ENCODE results near the gene ZNF292.
"Not testable (repeated sequence)": the region's sequence is repeated elsewhere in the genome, so short reads cannot be mapped to it uniquely, and the experiment has no call there.

Gene ZNF292

GRCh38 chr6:87222676-87223075 is 67.3 kb downstream of the ZNF292 start:
- H3K36me3 ChIP-seq: peaks cover 74% of the 10 kb centered on the region
- H3K27me3 ChIP-seq (ENCODE audit: insufficient read depth, low read depth, severe bottlenecking): no peaks in the 10 kb centered on the region
- H3K27ac ChIP-seq: no peak overlapping the region
- no peak overlapping the region for H3K4me3 ChIP-seq (ENCODE audit: low read depth, low read length)
- TF ChIP-seq, protein P1, sequence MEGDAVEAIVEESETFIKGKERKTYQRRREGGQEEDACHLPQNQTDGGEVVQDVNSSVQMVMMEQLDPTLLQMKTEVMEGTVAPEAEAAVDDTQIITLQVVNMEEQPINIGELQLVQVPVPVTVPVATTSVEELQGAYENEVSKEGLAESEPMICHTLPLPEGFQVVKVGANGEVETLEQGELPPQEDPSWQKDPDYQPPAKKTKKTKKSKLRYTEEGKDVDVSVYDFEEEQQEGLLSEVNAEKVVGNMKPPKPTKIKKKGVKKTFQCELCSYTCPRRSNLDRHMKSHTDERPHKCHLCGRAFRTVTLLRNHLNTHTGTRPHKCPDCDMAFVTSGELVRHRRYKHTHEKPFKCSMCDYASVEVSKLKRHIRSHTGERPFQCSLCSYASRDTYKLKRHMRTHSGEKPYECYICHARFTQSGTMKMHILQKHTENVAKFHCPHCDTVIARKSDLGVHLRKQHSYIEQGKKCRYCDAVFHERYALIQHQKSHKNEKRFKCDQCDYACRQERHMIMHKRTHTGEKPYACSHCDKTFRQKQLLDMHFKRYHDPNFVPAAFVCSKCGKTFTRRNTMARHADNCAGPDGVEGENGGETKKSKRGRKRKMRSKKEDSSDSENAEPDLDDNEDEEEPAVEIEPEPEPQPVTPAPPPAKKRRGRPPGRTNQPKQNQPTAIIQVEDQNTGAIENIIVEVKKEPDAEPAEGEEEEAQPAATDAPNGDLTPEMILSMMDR (IDR thresholded peaks at IDR 0.05; ENCODE audit: low read depth, low read length): no peak
- no peaks in the 10 kb centered on the region for H3K9me3 ChIP-seq (ENCODE audit: severe bottlenecking)
- DNase-seq: no peak

GRCh38 chr6:87224971-87225370 is 69.6 kb downstream of the ZNF292 start:
- Histone ChIP-seq H3K27ac (no peak overlapping the region), H3K36me3 (peaks cover 70% of the 10 kb centered on the region), H3K4me3 (ENCODE audit: low read depth, low read length) (no peak overlapping the region), H3K27me3 (ENCODE audit: insufficient read depth, low read depth, severe bottlenecking) (no peaks in the 10 kb centered on the region), H3K9me3 (ENCODE audit: severe bottlenecking) (no peaks in the 10 kb centered on the region)
- DNase-seq: no peak
- TF ChIP-seq, protein P1 (IDR thresholded peaks at IDR 0.05; ENCODE audit: low read depth, low read length): no peak

DNA sequence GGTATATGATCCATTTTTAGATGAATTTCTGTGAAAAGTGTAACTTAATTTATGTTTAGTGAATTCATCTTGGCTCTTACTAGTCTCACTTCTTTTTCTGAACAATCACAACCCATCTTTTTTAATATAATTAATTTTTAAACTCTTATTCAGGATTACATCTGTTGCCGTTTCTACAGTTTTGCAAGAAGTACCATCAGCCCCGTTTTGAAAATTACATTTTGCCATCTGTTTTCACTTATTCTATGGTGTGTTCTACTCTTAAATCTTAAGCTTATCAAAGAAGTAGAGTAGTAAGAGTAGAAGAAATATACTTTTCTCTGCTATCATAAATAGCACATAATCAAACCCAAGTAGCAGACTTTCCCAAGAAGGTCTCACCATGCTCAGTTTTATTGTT is 70.1 kb downstream of the ZNF292 start:
- peaks cover 64% of the 10 kb centered on the region for H3K36me3 ChIP-seq

DNA sequence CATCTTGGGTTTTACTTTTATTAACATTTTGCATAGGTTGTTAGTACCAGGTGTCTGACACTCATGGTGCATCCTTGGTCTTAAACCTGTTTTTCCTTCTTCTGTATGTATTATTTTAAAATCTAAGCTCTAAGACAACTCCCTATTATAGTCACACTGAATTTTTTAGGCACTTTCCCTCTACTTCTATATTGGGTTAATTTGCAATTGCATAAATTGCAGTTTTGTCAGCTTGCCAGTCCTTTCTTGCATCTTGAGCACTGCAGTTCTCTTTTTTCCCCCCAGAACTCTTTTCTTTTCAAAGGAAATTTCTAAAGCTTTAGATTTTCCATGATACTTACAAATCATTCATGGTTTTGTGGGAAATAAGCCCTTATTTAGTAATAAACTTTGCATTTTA is 70.6 kb downstream of the ZNF292 start:
- Histone ChIP-seq H3K27ac (no peak overlapping the region), H3K4me3 (ENCODE audit: low read depth, low read length) (no peak overlapping the region), H3K9me3 (ENCODE audit: severe bottlenecking) (no peaks in the 10 kb centered on the region), H3K36me3 (peaks cover 60% of the 10 kb centered on the region), H3K27me3 (ENCODE audit: insufficient read depth, low read depth, severe bottlenecking) (no peaks in the 10 kb centered on the region)
- TF ChIP-seq, protein P1 (IDR thresholded peaks at IDR 0.05; ENCODE audit: low read depth, low read length): no peak
- DNase-seq: no peak

More for the DNA sequence above, 70.1 kb downstream of the ZNF292 start:
- Histone ChIP-seq H3K27me3 (ENCODE audit: insufficient read depth, low read depth, severe bottlenecking) (no peaks in the 10 kb centered on the region), H3K9me3 (ENCODE audit: severe bottlenecking) (no peaks in the 10 kb centered on the region), H3K27ac (no peak overlapping the region), H3K4me3 (ENCODE audit: low read depth, low read length) (no peak overlapping the region)
- DNase-seq: no peak
- TF ChIP-seq, protein P1 (IDR thresholded peaks at IDR 0.05; ENCODE audit: low read depth, low read length): no peak

DNA sequence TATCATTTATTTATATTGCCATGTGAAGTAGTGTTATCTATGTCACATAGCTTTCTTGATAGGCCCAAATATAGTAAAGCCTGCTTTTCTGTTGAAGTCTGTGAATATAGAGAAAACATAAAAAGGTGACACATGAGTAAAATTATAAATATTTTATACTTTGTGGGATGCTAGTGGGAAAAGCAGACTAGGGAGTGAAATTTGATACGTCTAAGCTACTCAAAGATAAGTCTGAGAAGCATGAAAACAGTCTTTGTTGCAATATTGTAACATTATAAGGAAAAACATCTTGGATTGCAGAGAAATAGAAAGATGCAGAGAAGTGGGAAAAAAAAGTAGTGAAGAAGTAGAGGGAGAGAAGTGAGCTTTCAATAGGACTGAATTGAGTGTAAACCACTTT is 75.4 kb downstream of the ZNF292 start:
- no peak overlapping the region for H3K27ac ChIP-seq
- H3K4me3 ChIP-seq (ENCODE audit: low read depth, low read length): no peak overlapping the region
- no peaks in the 10 kb centered on the region for H3K9me3 ChIP-seq (ENCODE audit: severe bottlenecking)
- H3K36me3 ChIP-seq: peaks cover 30% of the 10 kb centered on the region
- no peaks in the 10 kb centered on the region for H3K27me3 ChIP-seq (ENCODE audit: insufficient read depth, low read depth, severe bottlenecking)
- no peak for DNase-seq
- TF ChIP-seq, protein P1 (IDR thresholded peaks at IDR 0.05; ENCODE audit: low read depth, low read length): no peak

DNA sequence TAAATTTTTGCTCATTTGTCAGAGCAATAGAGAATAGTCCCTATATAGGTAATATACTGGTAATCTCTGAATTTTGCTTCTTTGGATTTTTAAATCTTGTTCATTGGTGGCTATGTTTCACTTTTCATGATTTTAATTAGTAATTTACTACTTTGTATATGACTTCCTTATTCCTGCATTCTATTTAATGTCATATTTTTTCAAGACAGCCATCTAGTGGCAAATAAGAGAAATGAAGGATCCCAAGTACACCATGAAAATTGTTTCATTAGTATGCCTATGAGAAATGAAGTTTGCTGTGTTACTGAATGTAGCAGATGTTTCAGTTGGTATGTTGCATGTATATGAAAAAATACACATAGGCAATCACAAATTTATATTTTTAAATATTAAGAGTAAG is 82.4 kb downstream of the ZNF292 start:
- Histone ChIP-seq H3K36me3 (peaks cover 40% of the 10 kb centered on the region), H3K27ac (no peak overlapping the region), H3K27me3 (ENCODE audit: insufficient read depth, low read depth, severe bottlenecking) (no peaks in the 10 kb centered on the region), H3K4me3 (ENCODE audit: low read depth, low read length) (no peak overlapping the region), H3K9me3 (ENCODE audit: severe bottlenecking) (no peaks in the 10 kb centered on the region)
- TF ChIP-seq, protein P1 (IDR thresholded peaks at IDR 0.05; ENCODE audit: low read depth, low read length): no peak
- DNase-seq: no peak

GRCh38 chr6:87239098-87239635 is 83.8 kb downstream of the ZNF292 start:
- not testable (repeated sequence) for H3K9me3 ChIP-seq (ENCODE audit: severe bottlenecking); H3K4me3 ChIP-seq (ENCODE audit: low read depth, low read length); H3K27me3 ChIP-seq (ENCODE audit: insufficient read depth, low read depth, severe bottlenecking); DNase-seq; H3K27ac ChIP-seq
- H3K36me3 ChIP-seq: peaks cover 48% of the 10 kb centered on the region

Data from WERI-Rb-1 (cell line).